Transverse colon (tissue), 3 donors: ENCODE results near the gene FTSJ3.

Experiments used
- POLR2A ChIP-seq: fragments of 450-650 bp; IDR thresholded peaks from one replicate; pipeline ENCODE4 v1.6.1; 2016; ENCODE audit warnings: antibody characterized with exemption, mild to moderate bottlenecking, moderate library complexity
- TF ChIP-seq, protein P1 (sequence below), 5 experiments: fragments of 200-600 bp in 3 of 5; fragments of 450-650 bp in 2 of 5; sonication (generic) in 3 of 5; IDR thresholded peaks; 1 replicate in 2 of 5; 2 replicates in 3 of 5; pipeline ENCODE4 v1.5.1; 2016 to 2017; ENCODE audit warnings: antibody characterized with exemption in 5 of 5, inconsistent platforms in 3 of 5, mild to moderate bottlenecking in 2 of 5, moderate library complexity in 1 of 5

DNA sequence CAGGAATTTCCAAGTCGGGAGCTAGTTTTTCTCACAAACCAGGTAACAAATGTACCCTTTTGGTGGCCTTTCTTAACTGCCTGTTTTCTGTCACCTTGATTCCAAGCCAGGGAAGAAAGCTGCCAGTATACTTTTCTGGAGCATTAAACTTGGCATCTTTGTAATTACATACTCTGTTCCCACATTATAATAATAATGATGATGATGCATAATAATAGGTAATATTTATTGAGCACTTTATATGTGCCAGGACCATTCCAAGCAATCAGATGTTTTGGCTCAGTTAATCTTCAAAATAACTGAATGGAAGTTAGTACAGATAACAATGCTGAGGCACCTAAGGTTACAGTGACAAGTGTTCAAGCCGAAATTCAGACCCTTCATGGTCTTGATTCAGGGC is 11.3 kb downstream of the FTSJ3 start:
- TF ChIP-seq, protein P1, sequence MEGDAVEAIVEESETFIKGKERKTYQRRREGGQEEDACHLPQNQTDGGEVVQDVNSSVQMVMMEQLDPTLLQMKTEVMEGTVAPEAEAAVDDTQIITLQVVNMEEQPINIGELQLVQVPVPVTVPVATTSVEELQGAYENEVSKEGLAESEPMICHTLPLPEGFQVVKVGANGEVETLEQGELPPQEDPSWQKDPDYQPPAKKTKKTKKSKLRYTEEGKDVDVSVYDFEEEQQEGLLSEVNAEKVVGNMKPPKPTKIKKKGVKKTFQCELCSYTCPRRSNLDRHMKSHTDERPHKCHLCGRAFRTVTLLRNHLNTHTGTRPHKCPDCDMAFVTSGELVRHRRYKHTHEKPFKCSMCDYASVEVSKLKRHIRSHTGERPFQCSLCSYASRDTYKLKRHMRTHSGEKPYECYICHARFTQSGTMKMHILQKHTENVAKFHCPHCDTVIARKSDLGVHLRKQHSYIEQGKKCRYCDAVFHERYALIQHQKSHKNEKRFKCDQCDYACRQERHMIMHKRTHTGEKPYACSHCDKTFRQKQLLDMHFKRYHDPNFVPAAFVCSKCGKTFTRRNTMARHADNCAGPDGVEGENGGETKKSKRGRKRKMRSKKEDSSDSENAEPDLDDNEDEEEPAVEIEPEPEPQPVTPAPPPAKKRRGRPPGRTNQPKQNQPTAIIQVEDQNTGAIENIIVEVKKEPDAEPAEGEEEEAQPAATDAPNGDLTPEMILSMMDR (IDR thresholded peaks at IDR 0.05) = no peak
- TF ChIP-seq POLR2A = no peak
